Hippocampal formation (tissue), 2 donors: ENCODE results near the gene CHRNB4.
"Not testable (repeated sequence)": the region's sequence is repeated elsewhere in the genome, so short reads cannot be mapped to it uniquely, and the experiment has no call there.

Experiments used
- DNase-seq, 2 donors: peaks; one replicate each; lab custom pipeline; 2025; lab: John Stamatoyannopoulos, UW

The CHRNB4 gene

GRCh38 chr15:78641102-78641748 lies at the start of gene CHRNB4:
TSS of gene CHRNB4 (minus strand) at chr15:78641210. CDS start at chr15:78641133, 77 bp downstream.
- DNase-seq: no peak

DNA sequence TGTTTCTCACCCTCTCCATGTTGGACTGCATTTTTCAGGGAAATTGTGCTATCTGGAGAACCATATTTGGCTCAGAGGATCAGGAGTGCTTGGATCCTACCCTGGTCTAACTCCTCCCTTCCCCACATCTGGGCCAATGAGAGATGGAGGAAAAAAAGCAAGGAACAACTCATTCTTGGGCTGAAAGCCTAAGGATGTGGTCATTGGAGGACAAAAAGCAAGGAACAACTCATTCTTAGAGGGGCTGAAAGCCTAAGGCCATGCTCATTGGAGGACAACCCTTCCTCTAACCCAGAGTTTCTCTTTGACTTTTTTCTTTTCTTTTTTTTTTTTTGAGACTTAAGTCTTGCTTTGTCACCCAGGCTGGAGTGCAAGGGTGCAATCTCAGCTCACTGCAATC lies 48.6 kb upstream of the CHRNB4 start:
- no peak for DNase-seq

- DNase-seq: no peak
Measured at GRCh38 chr15:78685925-78686324, 44.9 kb upstream of the CHRNB4 start.

- DNase-seq: no peak
Measured at GRCh38 chr15:78685159-78685921, 44.3 kb upstream of the CHRNB4 start.

GRCh38 chr15:78684657-78685056 lies 43.6 kb upstream of the CHRNB4 start:
- no peak for DNase-seq

GRCh38 chr15:78683599-78683998 lies 42.6 kb upstream of the CHRNB4 start:
- not testable (repeated sequence) for DNase-seq

- DNase-seq: no peak
Measured at GRCh38 chr15:78682693-78683410, 41.8 kb upstream of the CHRNB4 start.

DNA sequence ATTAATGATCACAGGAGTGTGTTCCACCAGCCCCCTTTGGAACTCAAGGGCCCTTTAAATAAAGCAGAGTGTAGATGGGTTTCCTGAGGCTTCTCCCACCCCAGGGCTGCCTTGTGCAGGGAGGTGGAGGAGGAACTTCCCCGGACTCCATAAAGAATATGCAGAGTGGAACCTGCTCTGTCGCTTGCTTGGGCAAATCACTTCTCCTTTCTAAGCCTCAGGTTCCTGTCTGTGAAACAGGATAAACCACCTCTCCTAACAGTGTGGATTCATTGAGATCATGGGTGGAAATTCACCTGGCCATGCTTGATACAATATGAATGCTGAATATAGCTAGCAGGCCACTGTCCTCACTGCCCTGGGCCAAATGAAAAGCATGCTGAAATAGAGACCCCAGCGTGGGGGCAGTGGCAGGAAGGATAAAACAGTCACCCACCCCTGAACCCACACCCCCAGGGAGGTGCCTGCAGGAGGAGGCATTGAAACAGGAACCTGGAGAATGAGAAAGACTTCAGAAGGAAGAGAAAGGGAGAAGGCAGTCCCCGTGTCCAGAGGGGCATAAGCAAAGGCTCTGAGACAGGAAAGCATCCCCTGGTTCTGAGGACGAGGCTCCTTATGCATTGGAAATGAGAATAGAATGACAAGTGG lies 41.1 kb upstream of the CHRNB4 start:
- DNase-seq: no peak

- DNase-seq: no peak
Measured at GRCh38 chr15:78681281-78682003, 40.4 kb upstream of the CHRNB4 start.

DNA sequence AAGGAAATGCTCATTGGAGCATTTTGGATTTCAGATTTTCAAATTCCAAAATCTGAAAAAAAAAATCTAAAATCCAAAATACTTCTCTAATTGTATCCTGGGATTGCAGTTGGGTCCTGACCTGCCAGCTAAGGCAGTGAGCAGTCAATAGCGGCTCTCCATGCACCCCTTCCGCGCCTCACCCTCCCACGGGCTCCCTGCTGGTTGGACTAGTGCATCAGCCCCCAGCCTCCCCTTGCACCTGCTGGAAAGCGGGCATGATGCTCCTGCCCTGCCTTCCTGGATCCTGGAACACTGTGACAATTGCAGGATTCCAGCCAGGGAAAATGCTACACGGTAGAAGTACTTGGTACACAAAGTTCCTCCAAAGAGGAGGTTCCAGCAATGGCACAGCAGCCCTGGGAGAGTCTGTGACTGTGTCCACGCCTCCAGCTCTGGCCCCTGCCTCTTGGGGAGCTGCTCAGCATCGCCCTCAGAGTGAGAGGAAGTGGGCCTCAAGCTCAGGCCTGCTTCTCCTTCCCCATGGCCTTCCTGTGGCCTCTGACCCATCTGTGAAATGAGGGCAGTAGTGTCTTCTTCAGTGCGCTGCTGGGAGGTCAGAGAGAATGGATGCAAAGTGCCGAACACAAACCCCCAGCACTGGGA lies 39.5 kb upstream of the CHRNB4 start:
- DNase-seq: no peak

GRCh38 chr15:78679089-78679511 lies 38.1 kb upstream of the CHRNB4 start:
- DNase-seq: no peak

DNA sequence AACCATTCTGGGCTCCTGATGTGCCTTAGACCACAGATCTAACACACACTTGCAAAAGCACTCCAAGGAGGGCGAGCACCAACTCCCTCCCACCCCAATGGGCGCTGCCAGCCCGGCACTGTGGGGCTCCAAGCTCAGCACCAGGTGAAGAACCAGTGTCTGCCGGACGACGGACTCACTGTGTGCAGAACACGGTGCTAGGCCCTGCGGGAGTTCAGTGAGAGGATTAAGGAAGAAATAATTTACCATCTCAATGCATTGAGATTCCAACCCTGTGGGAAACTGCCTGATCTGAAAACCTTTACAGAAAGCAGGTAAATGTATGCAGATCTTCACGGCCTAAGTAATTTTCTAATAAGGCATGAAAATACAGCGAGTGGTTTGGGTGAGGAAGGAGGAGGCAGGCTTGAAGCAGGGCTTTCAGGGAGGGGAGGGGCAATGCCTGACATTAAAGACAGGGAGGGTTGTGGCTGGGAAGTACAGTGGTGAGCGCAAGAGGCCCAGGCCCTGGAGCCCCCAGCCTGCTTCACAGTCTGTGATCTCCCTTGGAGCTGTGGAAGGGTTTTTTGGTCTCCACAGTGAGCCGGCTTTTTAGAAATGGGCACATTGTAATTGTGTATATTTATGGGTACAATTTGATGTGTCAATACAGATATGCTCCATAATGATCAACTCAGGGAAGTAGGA lies 35.6 kb upstream of the CHRNB4 start:
- no peak for DNase-seq

- no peak for DNase-seq
Measured at GRCh38 chr15:78675617-78676360, 34.8 kb upstream of the CHRNB4 start.

DNA sequence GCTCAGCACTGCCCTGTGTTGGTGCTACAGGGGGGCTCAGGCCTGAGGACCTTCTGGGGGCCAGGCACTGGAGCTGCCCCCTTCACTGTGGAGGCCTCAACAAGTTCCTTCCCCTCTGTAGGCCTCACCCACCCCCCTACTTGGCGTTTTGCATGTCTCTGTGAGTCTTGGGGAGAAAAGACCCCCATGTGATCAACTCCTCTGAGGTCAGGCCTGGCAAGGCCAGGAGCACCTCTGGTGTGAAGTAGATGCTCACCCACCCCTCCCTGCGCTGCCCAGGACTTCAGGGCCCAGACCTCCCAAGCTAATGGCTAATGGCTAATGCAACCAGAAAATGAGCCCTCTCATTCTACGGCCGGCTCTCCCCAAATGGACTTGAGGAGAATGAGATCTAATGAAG lies 34.2 kb upstream of the CHRNB4 start:
- DNase-seq: no peak

- no peak for DNase-seq
Measured at GRCh38 chr15:78673917-78674444, 33.0 kb upstream of the CHRNB4 start.

GRCh38 chr15:78673476-78673875 lies 32.5 kb upstream of the CHRNB4 start:
- no peak for DNase-seq

DNA sequence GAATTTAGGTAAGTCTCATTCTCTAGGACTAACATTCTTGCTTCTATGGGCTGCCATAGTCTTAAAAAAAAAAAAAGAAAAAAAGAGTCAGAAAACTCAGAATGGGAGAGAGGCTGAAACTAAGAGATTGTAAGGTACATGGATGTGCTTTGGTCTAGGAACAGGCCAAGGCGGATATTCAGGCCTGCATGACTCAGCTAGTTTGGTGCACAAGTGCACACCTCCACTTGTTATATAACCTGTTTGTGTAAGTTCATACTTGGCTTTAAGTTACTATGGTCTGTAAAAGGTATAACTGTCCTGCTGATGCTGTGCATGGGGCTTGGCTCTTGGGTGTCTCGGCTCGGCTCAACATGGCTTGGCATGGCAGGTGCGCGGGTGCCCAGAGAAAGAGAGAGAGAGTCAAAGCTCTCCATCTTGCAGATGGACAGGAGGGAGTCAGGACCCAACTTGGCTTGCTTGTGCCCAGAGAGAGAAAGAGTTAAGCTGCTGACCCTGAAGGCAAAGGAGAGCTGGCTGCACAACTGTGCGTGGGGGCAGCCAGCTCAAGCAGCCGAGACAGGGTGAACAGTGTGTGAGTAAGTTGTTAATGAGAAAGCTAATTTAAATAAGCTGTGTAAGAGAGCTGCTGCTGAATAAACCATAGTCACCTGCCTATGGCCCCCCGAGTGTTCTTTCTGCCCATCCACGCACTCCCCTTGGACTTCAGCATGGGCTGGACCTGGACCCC lies 31.4 kb upstream of the CHRNB4 start:
- DNase-seq: no peak

- DNase-seq: no peak
Measured at GRCh38 chr15:78671626-78672211, 30.7 kb upstream of the CHRNB4 start.
